PC-9 (cell line): ENCODE data around the gene CAMK2B.

Source experiments
- EZH2 ChIP-seq: fragments of 200-600 bp; sonication (generic); IDR thresholded peaks from 2 replicates; pipeline ENCODE4 v1.8.0; 2017; ENCODE audit warnings: antibody characterized with exemption, low read depth
- TF ChIP-seq, protein P1 (sequence below): fragments of 200-600 bp; sonication (generic); conservative IDR thresholded peaks from 2 replicates; pipeline ENCODE4 v1.6.1; 2017; ENCODE audit warnings: mixed run types, antibody characterized with exemption, mild to moderate bottlenecking, moderate library complexity

DNA sequence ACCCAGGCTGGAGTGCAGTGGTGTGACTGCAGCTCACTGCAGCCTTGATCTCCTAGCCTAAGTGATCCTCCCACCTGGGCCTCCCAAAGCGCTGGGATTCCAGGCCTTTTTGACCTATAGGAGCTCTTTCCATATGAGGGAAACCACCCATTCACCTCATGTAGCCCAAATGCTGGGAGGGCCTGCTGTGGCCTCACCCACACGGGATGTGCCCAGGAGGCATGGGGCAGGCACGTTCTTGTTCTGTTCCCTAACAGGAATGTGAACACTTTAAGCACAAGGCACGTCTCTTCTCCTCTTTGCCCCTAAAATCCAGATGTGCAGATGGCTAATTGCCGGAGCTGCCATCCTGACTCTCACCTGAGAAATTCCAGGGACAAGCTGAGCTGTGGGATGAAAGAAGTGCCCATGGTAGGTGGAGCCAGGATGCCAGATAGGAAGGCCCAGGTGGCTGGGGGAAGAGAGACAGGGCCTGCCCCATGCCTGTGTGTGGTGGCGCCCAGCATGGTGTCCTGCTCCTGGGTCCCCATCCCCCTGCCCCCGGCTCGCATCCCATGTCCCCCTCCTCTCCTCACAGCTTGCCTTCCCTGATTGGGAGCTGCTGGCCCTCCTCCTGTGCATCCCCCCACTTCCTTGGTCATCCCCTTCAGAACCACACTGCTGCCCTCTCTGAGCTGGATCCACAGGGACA, 17.3 kb downstream of the CAMK2B start:
- TF ChIP-seq EZH2, result no peak
- TF ChIP-seq, protein P1, sequence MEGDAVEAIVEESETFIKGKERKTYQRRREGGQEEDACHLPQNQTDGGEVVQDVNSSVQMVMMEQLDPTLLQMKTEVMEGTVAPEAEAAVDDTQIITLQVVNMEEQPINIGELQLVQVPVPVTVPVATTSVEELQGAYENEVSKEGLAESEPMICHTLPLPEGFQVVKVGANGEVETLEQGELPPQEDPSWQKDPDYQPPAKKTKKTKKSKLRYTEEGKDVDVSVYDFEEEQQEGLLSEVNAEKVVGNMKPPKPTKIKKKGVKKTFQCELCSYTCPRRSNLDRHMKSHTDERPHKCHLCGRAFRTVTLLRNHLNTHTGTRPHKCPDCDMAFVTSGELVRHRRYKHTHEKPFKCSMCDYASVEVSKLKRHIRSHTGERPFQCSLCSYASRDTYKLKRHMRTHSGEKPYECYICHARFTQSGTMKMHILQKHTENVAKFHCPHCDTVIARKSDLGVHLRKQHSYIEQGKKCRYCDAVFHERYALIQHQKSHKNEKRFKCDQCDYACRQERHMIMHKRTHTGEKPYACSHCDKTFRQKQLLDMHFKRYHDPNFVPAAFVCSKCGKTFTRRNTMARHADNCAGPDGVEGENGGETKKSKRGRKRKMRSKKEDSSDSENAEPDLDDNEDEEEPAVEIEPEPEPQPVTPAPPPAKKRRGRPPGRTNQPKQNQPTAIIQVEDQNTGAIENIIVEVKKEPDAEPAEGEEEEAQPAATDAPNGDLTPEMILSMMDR, result no peak
